PC-3 (cell line): ENCODE measurements around the gene UBASH3A.

Experiments used
- CTCF ChIP-seq: fragments of 300-600 bp; sonication (generic); conservative IDR thresholded peaks from 2 replicates; pipeline ENCODE4 v1.5.1; 2017; ENCODE audit warnings: antibody characterized with exemption, low read depth, mild to moderate bottlenecking, low read length
- EZH2 ChIP-seq: fragments of 300-600 bp; sonication (generic); IDR thresholded peaks from one replicate; pipeline ENCODE4 v1.6.1; 2017; ENCODE audit warnings: antibody characterized with exemption, mild to moderate bottlenecking, low read length; ENCODE audit not compliant: unreplicated experiment
- EZH2phosphoT487 ChIP-seq: fragments of 300-600 bp; sonication (generic); IDR thresholded peaks from 2 replicates; pipeline ENCODE4 v1.6.1; 2018; ENCODE audit warnings: mild to moderate bottlenecking, antibody characterized with exemption, low read length, borderline replicate concordance

DNA sequence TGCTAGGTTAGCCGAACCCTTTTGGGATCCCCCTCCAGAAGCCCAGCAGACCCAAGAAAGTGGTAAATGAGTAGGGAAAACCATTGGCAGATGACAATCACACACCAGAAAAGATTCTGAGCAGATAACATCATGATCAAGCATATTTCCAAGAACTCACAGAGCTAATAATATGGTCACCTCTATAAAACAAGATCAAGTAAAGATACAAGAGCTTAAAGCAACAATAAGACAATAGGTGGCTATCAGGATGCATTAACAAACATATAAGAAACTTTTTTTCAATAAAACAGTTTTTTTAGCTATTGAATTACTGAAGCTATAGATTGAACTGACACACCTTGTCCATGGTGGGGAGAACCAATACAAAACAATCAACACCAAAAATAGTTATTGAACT lies 29.0 kb downstream of the UBASH3A start:
- TF ChIP-seq CTCF: no peak
- no peak for TF ChIP-seq EZH2phosphoT487
- TF ChIP-seq EZH2: no peak
